Mesenchymal stem cell (in vitro differentiated cells and primary cell): ENCODE data around the gene BICDL1. TPM values are rescaled to one million over a fixed set of nuclear protein-coding genes. Genes with fewer than 3 reads are reported as not detected.

Source experiments
- DNase-seq: peaks from one replicate; pipeline ENCODE4 v3.0.0-alpha.2; 2013
- H2AFZ ChIP-seq: one replicate; pipeline ENCODE4 v1.6.1; 2013; ENCODE audit warnings: low read depth, mild to moderate bottlenecking, control low read depth, inconsistent platforms, low read length, moderate library complexity
- H2AK5ac ChIP-seq: 2 replicates; pipeline ENCODE4 v1.6.1; 2013; ENCODE audit warnings: low read length, moderate library complexity, mild to moderate bottlenecking, inconsistent platforms; ENCODE audit not compliant: severe bottlenecking
- H2BK120ac ChIP-seq: one replicate; pipeline ENCODE4 v1.6.1; 2013; ENCODE audit warnings: low read depth, mild to moderate bottlenecking, inconsistent platforms, low read length, moderate library complexity
- H2BK12ac ChIP-seq, 2 experiments: one replicate each; pipeline ENCODE4 v1.6.1; 2013; ENCODE audit warnings: inconsistent platforms in 2 of 2, low read length in 2 of 2, mild to moderate bottlenecking in 2 of 2, moderate library complexity in 2 of 2, control low read depth in 1 of 2
- H2BK15ac ChIP-seq: one replicate; pipeline ENCODE4 v1.6.1; 2013; ENCODE audit warnings: mild to moderate bottlenecking, low read depth, inconsistent platforms; ENCODE audit not compliant: poor library complexity, severe bottlenecking
- H2BK5ac ChIP-seq: 2 replicates; pipeline ENCODE4 v1.6.1; 2013; ENCODE audit warnings: low read depth, mild to moderate bottlenecking, low read length, control low read depth, inconsistent platforms; ENCODE audit not compliant: poor library complexity, severe bottlenecking
- H3K14ac ChIP-seq, 2 experiments: one replicate each; pipeline ENCODE4 v1.6.1; 2013; ENCODE audit warnings: inconsistent platforms in 2 of 2, low read length in 2 of 2, control low read depth in 1 of 2, mild to moderate bottlenecking in 1 of 2, moderate library complexity in 1 of 2
- H3K18ac ChIP-seq, 2 experiments: one replicate each; pipeline ENCODE4 v1.6.1; 2013; ENCODE audit warnings: inconsistent platforms in 2 of 2, low read length in 2 of 2, control low read depth in 1 of 2, low read depth in 1 of 2, mild to moderate bottlenecking in 1 of 2
- H3K23ac ChIP-seq, 2 experiments: one replicate each; pipeline ENCODE4 v1.6.1; 2013; ENCODE audit warnings: inconsistent platforms in 2 of 2, low read length in 2 of 2, mild to moderate bottlenecking in 2 of 2, moderate library complexity in 2 of 2, control low read depth in 1 of 2
- H3K27ac ChIP-seq: 2 replicates; pipeline ENCODE4 v1.5.1; 2013; ENCODE audit warnings: mild to moderate bottlenecking, moderate library complexity, low read length, control low read depth, inconsistent platforms; ENCODE audit not compliant: poor library complexity, severe bottlenecking
- H3K27me3 ChIP-seq, 2 experiments: 2 replicates each; pipeline versions ENCODE4 v1.6.1 to v1.7.0; 2013; ENCODE audit warnings: low read length in 2 of 2, mild to moderate bottlenecking in 2 of 2, moderate library complexity in 2 of 2, control low read depth in 1 of 2, inconsistent platforms in 1 of 2; ENCODE audit not compliant: control insufficient read depth in 1 of 2, insufficient read depth in 1 of 2
- H3K36me3 ChIP-seq, 2 experiments: 2 replicates each; pipeline versions ENCODE4 v1.6.1 to v1.7.0; 2013; ENCODE audit warnings: low read length in 2 of 2, control low read depth in 1 of 2, inconsistent platforms in 1 of 2, low read depth in 1 of 2, mild to moderate bottlenecking in 1 of 2; ENCODE audit not compliant: insufficient read depth in 2 of 2, control insufficient read depth in 1 of 2
- H3K4ac ChIP-seq, 2 experiments: one replicate each; pipeline ENCODE4 v1.6.1; 2013; ENCODE audit warnings: inconsistent platforms in 2 of 2, low read length in 2 of 2, mild to moderate bottlenecking in 2 of 2, moderate library complexity in 2 of 2, control low read depth in 1 of 2, low read depth in 1 of 2
- H3K4me1 ChIP-seq: 2 replicates; pipeline ENCODE4 v1.6.1; 2013; ENCODE audit warnings: low read depth, low read length, control low read depth; ENCODE audit not compliant: control insufficient read depth, insufficient read depth
- H3K4me2 ChIP-seq: 2 replicates; pipeline ENCODE4 v1.6.1; 2013; ENCODE audit warnings: low read length, mild to moderate bottlenecking, inconsistent platforms; ENCODE audit not compliant: poor library complexity, severe bottlenecking
- H3K4me3 ChIP-seq, 2 experiments: 2 replicates each; pipeline versions ENCODE4 v1.5.1 to v1.7.0; 2013; ENCODE audit warnings: low read length in 2 of 2, mild to moderate bottlenecking in 2 of 2, control low read depth in 1 of 2, low read depth in 1 of 2; ENCODE audit not compliant: insufficient read depth in 1 of 2
- H3K79me1 ChIP-seq: replicated peaks from 2 replicates; pipeline ENCODE4 v1.6.1; 2013; ENCODE audit warnings: mild to moderate bottlenecking, control low read depth, low read length, inconsistent platforms; ENCODE audit not compliant: poor library complexity, severe bottlenecking
- H3K9ac ChIP-seq: 2 replicates; pipeline ENCODE4 v1.7.0; 2013; ENCODE audit warnings: mild to moderate bottlenecking, low read length, moderate library complexity
- H3K9me3 ChIP-seq: 2 replicates; pipeline ENCODE4 v1.7.0; 2013; ENCODE audit warnings: mild to moderate bottlenecking, low read length; ENCODE audit not compliant: control insufficient read depth
- H4K8ac ChIP-seq: one replicate; pipeline ENCODE4 v1.6.1; 2013; ENCODE audit warnings: inconsistent platforms, mild to moderate bottlenecking, low read length, moderate library complexity
- H4K91ac ChIP-seq: one replicate; pipeline ENCODE4 v1.6.1; 2013; ENCODE audit warnings: mild to moderate bottlenecking, low read length, inconsistent platforms
- WGBS: methylation state at CpG from one replicate; pipeline ENCODE4 v1.1.7; 2013; ENCODE audit warnings: mixed read lengths; 5-methylcytosine and 5-hydroxymethylcytosine counted together
- polyA plus RNA-seq, 2 experiments: library from polyadenylated mRNA; stranded (reverse); fragments of 200-250 nt; gene quantifications; one replicate each; pipeline ENCODE4 v1.2.3, GENCODE V29; 2013

Gene BICDL1
- 0.01 TPM for polyA plus RNA-seq (2013, experiment 1 of 2)
- 0.01 TPM for polyA plus RNA-seq (2013, experiment 2 of 2)

GRCh38 chr12:119988472-119989360, at the start of gene BICDL1:
BICDL1 (plus strand) TSS chr12:119989236; CDS start chr12:119989869, 633 bp downstream.
- no peak within 1 kb of the TSS for H2BK12ac ChIP-seq

GRCh38 chr12:119940897-119941296, 48.1 kb upstream of the BICDL1 start:
- H2BK5ac ChIP-seq = no peak overlapping the region
- H3K4me2 ChIP-seq = no peak overlapping the region
- peak; percentile 4 for DNase-seq
- no peak overlapping the region for H3K14ac ChIP-seq
- H3K23ac ChIP-seq = no peak overlapping the region
- H3K4me1 ChIP-seq = no peaks in the 10 kb centered on the region
- H3K36me3 ChIP-seq = no peaks in the 10 kb centered on the region
- no peak overlapping the region for H3K18ac ChIP-seq
- H2BK12ac ChIP-seq = no peak overlapping the region
- no peak overlapping the region for H4K91ac ChIP-seq
- H2BK120ac ChIP-seq = no peak overlapping the region
- no peak overlapping the region for H3K9ac ChIP-seq
- no peak overlapping the region for H2AFZ ChIP-seq
- no peak overlapping the region for H3K27ac ChIP-seq
- no peaks in the 10 kb centered on the region for H3K9me3 ChIP-seq
- WGBS = 25% methylated on average over 5 of the region's 5 CpGs
- no peak overlapping the region for H3K4me3 ChIP-seq
- no peak overlapping the region for H4K8ac ChIP-seq
- peaks cover 4 to 14% of the 10 kb centered on the region in 2 experiments for H3K27me3 ChIP-seq
- no peak overlapping the region for H2AK5ac ChIP-seq
- H3K79me1 ChIP-seq = no peaks in the 10 kb centered on the region
- no peak overlapping the region for H3K4ac ChIP-seq
- no peak overlapping the region for H2BK15ac ChIP-seq

More at GRCh38 chr12:119988472-119989360, at the start of gene BICDL1:
- peaks cover 40 to 75% of the 10 kb centered on the region in 2 experiments for H3K27me3 ChIP-seq
- peaks cover 0 to 5% of the 10 kb centered on the region in 2 experiments for H3K36me3 ChIP-seq
- H2AFZ ChIP-seq = peak within 1 kb of the TSS; percentile 49
- H3K14ac ChIP-seq = no peak within 1 kb of the TSS
- WGBS = under 1% methylated on average over 62 of the region's 94 CpGs
- no peak within 1 kb of the TSS for H3K9ac ChIP-seq
- no peak within 1 kb of the TSS for H4K8ac ChIP-seq
- H3K23ac ChIP-seq = peak within 1 kb of the TSS in 1 of 2 experiments; percentile 59
- peak within 1 kb of the TSS; percentile 3 for H4K91ac ChIP-seq
- no peak within 1 kb of the TSS for H2BK5ac ChIP-seq
- no peak within 1 kb of the TSS for H3K18ac ChIP-seq
- H3K4me3 ChIP-seq = peak within 1 kb of the TSS; percentile 69 to 71
- no peak within 1 kb of the TSS for H2BK120ac ChIP-seq
- peak within 1 kb of the TSS in 1 of 2 experiments; percentile 39 for H3K4ac ChIP-seq
- peak; percentile 56 for DNase-seq
- no peak within 1 kb of the TSS for H2AK5ac ChIP-seq
- no peak within 1 kb of the TSS for H2BK15ac ChIP-seq
- no peaks in the 10 kb centered on the region for H3K79me1 ChIP-seq
- H3K27ac ChIP-seq = no peak within 1 kb of the TSS
- H3K4me2 ChIP-seq = peak within 1 kb of the TSS; percentile 98
- H3K9me3 ChIP-seq = no peaks in the 10 kb centered on the region
- H3K4me1 ChIP-seq = peaks cover 13% of the 10 kb centered on the region

- Histone ChIP-seq H4K91ac (no peak overlapping the region), H3K14ac (no peak overlapping the region), H3K9me3 (no peaks in the 10 kb centered on the region), H3K23ac (no peak overlapping the region), H3K4me1 (no peaks in the 10 kb centered on the region), H2BK120ac (no peak overlapping the region), H2AFZ (no peak overlapping the region), H4K8ac (no peak overlapping the region), H2BK5ac (no peak overlapping the region), H3K27me3 (peaks cover 4 to 21% of the 10 kb centered on the region in 2 experiments), H2AK5ac (no peak overlapping the region), H3K4me2 (no peak overlapping the region), H3K36me3 (no peaks in the 10 kb centered on the region), H3K9ac (no peak overlapping the region), H2BK12ac (no peak overlapping the region), H3K4me3 (no peak overlapping the region), H3K79me1 (no peaks in the 10 kb centered on the region), H3K18ac (no peak overlapping the region), H3K4ac (no peak overlapping the region), H3K27ac (no peak overlapping the region), H2BK15ac (no peak overlapping the region)
- WGBS = 72% methylated on average over 7 of the region's 7 CpGs
- DNase-seq = no peak
These were observed 46.6 kb upstream of the BICDL1 start for GRCh38 chr12:119942386-119942785.

- Histone ChIP-seq H2AK5ac (no peak overlapping the region), H3K4me2 (no peak overlapping the region), H2BK15ac (no peak overlapping the region), H3K79me1 (no peaks in the 10 kb centered on the region), H3K27me3 (peaks cover 0 to 15% of the 10 kb centered on the region in 2 experiments), H2BK120ac (no peak overlapping the region), H3K27ac (no peak overlapping the region), H3K9me3 (no peaks in the 10 kb centered on the region), H3K18ac (no peak overlapping the region), H2AFZ (no peak overlapping the region), H2BK5ac (no peak overlapping the region), H3K4me3 (no peak overlapping the region), H3K36me3 (no peaks in the 10 kb centered on the region), H3K14ac (no peak overlapping the region), H3K4ac (no peak overlapping the region), H4K8ac (no peak overlapping the region), H2BK12ac (no peak overlapping the region), H3K23ac (no peak overlapping the region), H3K9ac (no peak overlapping the region), H3K4me1 (no peaks in the 10 kb centered on the region), H4K91ac (no peak overlapping the region)
- no peak for DNase-seq
- WGBS = 90% methylated on average over 6 of the region's 6 CpGs
These were observed 42.8 kb upstream of the BICDL1 start for GRCh38 chr12:119946213-119946612.
